GM18519 (cell line): ENCODE results near the gene TMEM200C.

Source experiments
- ATAC-seq: cut with Tn5 transposase; IDR thresholded peaks from one replicate; pipeline ENCODE4 v1.9.1; 2021; ENCODE audit warnings: mild to moderate bottlenecking, moderate library complexity; ENCODE audit not compliant: unreplicated experiment, low FRiP score

The TMEM200C gene

GRCh38 chr18:5895299-5895875 lies at the start of gene TMEM200C:
Gene TMEM200C, minus strand, starts transcription at chr18:5895522. Its CDS starts 3,459 bp downstream, at chr18:5892063.
- no peak for ATAC-seq

DNA sequence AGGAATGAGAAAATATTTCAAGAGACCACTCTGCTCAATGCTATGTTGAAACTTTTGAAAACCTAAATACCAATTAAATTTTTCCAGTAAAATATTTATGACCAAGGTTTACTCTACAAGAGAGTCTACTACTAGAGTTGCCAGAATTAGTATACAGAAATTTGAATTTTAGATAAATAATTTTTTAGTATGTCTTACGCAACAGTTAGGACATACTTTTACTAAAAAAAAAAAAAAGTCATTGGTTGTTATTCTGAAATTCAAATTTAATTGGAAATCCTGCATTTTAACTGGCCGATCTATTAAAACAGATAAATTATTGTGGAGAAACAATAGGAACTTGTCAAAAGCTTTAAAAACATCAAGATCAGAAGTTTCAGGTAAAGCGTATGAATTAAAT lies 49.1 kb upstream of the TMEM200C start:
- ATAC-seq, result no peak

DNA sequence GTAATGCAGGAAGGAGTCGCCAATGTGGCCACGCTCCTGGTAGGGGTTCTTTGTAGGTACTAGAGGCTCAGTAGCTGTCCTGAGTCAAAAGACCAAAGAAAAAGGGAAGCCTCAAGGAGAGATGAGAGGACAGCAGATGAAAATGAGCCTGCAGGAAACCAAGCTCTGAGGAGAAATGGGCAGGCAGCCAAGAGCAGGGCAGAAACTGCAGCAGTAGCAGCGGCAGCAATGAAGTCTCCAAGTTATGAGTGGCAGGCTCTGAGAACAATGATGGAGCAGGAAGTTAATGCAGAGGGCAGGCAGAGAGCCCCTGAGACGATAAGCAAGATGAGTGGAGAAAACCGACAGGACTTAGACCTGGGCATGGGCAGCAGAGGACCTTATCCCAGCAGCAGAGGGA lies 48.2 kb upstream of the TMEM200C start:
- no peak for ATAC-seq

DNA sequence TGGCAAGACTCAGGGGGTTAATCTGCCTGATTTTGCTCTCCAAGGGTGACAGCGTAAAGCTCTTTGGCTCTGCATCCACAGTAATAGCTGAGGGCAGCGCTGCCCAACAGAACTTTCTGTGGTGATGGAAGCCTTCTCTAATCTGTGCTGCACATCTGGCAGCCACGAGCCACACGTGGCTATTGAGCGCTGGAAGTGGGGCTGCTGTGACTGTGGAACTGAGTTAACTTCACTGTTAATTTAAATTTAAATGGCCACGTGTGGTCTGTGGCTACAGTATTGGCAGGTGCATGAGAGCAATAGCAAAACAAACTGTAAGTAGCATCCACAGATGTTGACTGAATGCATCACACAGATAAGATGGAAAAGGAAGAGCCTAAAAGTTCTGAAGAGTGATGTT lies 47.3 kb upstream of the TMEM200C start:
- no peak for ATAC-seq

DNA sequence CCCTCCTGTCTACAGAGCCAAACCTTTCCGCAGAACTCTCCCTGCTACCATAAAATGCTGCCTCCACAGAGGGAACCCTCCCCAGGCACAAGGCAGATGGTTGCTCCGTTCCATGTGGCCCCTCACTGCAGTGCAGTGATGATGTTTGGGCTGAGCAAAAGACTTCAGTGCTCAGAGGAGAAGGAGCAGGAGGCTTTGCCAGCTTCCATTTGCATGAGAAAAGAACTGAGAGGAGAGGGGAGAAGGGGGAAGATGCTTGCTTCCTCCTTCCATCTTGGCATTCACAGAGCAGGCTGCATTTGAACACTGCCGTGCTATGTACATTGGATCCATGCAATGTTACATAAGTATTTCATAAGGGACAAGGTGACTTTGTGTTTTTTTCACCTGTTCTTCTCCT lies 46.6 kb upstream of the TMEM200C start:
- no peak for ATAC-seq

DNA sequence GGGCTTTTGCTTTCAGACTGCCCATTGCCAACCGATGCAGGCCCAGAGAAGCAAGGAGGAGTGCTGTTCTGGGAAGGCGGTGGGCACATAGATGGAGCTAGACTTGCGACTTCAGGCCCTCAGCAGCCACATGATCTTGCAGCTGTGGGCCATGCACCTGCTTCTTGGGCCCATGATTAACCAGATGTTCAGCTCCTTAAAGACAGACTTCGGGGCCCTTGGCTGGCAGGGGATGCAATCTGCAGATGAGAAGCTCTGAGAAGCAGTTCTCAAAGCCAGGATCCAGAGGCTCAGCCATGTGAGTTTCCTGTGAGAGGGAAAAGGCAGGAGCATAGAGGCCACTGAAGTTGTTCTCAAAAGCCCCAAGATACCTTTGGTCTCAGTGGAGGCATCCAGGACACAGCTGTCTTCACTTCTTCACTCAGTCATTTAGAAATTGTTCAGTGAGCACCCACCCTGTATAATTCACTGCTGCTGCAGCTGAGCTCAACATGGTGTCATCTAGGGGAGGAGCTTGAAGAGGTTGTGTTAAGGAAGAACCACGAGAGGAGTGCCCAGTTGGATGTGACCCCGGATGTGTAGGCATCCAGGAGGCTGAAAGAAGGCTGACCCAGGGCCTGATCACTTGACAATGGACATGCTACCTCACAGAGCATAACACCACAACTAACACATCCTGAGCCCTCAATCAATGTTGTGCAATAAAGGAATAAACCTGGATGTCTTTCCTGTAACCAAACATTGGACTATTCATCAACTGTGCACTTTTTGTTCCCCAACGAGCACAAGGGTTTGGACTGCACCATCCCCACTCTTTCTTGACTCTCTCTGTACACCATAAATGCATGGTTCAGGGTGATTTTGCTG lies 44.7 kb upstream of the TMEM200C start:
- no peak for ATAC-seq

GRCh38 chr18:5937795-5938194 lies 42.5 kb upstream of the TMEM200C start:
- no peak for ATAC-seq

DNA sequence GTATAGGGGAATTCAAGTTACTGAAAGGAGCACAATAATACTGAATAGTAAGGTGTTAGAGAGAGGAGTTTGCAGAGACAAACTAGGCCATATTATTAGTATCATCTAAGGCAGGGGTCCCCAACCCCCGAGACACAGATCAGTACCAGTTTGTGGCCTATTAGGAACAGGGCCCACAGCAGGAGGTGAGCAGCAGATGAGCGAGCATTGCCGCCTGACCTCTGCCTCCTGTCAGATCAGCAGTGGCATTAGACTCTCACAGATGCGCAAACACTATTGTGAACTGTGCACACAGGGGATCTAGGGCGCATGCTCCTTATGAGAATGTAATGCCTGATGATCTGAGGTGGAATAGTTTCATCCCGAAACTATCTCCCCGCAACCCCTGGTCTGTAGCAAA lies 41.8 kb upstream of the TMEM200C start:
- ATAC-seq, result no peak

DNA sequence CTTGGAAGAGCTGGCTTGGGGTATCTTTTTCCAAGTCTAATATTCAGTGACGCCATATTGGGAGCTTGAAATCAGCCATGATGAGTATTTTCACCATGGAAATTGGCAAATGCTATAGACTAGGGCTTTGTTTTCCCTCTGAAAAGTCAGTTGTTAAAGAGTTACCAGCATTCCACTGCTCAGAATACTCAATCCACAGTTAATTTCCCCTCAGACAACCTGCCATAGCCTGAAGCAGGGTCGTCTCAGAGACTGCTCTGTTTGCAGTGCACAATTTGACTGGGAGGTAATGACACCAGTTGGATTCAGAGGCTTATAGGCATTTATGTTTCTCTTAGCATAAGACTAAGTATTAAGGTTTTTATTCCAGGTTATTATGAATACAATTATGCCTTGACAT lies 35.5 kb upstream of the TMEM200C start:
- no peak for ATAC-seq

GRCh38 chr18:5918205-5918858 lies 23.0 kb upstream of the TMEM200C start:
- ATAC-seq, result no peak

GRCh38 chr18:5914951-5915350 lies 19.6 kb upstream of the TMEM200C start:
- ATAC-seq, result no peak

GRCh38 chr18:5914016-5914415 lies 18.7 kb upstream of the TMEM200C start:
- no peak for ATAC-seq

DNA sequence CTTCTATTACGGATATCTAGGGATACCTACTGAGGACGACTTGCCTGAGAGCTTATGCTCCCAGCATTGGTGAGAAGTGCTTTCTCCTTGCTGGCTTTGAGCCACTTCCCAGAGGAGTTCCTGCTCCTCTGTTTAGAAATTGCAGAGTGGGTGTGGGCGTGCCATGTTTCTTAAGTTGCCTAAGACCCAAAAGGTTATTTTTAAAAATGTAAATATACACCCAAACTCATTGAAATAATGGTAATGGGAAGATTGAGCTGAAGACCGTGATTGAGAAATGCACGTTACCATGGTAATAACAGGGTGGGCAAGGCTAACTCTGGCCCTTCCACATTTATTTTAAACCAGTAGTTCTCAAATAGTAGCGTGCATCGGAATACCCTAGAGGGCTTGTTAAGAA lies 17.2 kb upstream of the TMEM200C start:
- no peak for ATAC-seq

DNA sequence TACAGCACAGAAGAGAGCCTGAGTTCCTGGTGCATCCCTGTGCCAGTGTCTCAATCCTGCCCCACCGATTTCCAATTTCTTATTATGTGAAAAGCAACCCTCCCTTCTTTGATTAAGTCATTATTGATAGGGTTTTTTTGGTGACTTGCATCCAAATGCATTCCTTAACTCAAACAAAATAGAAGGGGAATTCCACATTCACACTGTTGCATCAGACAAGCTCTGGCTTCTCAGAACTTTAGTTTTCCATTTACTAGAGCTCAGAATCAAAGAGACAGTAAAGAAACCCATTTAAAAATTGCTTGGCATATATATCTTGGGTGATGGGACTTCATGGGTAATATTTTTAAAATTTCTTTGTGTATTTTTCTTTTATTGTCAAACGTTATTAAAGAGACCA lies 13.8 kb upstream of the TMEM200C start:
- no peak for ATAC-seq

- no peak for ATAC-seq
These were observed 8.1 kb upstream of the TMEM200C start for GRCh38 chr18:5903386-5903785.

DNA sequence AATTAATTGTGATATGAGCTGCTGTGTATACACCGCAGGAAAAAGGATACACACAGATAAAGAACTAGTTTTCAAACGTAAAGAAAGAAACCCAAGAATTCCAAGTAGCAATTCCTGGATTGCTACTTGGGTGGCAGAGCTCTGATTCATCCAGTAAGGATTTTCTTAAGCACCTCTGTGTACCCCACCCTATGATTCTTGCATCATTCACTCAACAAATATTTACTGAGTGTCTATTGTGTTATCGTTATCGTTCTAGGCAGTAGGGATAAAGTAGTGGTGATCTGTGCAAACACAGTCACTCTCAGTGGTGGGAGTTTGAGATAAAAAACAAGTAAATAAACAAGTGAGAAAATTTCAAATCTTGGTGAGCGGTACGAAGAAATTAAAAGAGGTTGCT lies 4.9 kb upstream of the TMEM200C start:
- no peak for ATAC-seq

GRCh38 chr18:5899835-5900234 lies 4.5 kb upstream of the TMEM200C start:
- no peak for ATAC-seq

- no peak for ATAC-seq
These were observed 786 bp upstream of the TMEM200C start for GRCh38 chr18:5895876-5896740.

DNA sequence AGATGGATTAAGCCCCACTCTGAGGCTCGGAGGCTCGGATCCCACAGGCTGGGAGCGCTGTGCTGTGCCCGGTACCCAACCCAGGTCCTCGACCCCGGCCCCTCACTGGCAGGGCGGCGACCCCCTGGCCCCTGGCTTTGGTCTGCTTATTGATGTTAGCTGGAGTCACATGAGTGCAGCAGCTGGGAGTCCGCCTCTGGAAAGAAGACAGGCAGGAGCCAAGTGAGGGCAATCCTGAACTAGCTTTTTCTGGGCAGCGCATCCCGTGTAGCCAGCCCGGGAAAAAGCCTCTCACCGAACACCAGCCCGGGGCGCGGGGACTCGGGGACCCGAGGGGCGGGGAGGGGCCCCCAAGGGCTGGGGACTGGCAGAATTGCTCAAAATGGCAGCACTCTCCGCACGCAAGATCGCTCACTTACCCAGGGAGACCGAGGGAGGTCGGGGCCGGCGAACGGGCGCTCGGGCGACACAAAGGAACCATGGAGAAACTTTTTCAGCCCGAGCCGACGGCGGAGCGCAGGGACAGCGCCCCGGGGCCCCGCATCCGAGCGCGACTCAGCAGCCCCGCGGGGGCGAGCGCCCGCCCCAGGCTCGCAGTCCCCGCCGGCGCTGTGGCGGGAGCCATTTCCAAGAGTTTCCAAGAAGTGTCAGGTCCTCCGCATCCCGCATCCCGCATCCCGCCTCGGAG lies 567 bp downstream of the TMEM200C start:
- ATAC-seq, result no peak

GRCh38 chr18:5893956-5894610 lies 1.2 kb downstream of the TMEM200C start:
- no peak for ATAC-seq
